WTC11 (cell line): ENCODE results near the gene FGFBP2. TPM values are rescaled to one million over a fixed set of nuclear protein-coding genes. Genes with fewer than 3 reads are reported as not detected.
"Not testable (repeated sequence)": the region's sequence is repeated elsewhere in the genome, so short reads cannot be mapped to it uniquely, and the experiment has no call there.

Experiments
- ATAC-seq: fragments of 200-7000 bp; cut with Tn5 transposase; 2 replicates; pipeline ENCODE4 v1.10.0; 2021; ENCODE audit warnings: mild to moderate bottlenecking, moderate library complexity
- CTCF ChIA-PET: fragments of 300-600 bp; sonication (Branson Sonifier 250); formaldehyde crosslinking; loops from one replicate; lab custom pipeline; 2021; ENCODE audit warnings: antibody characterized with exemption; lab: Charles Lee
- POLR2A ChIA-PET: fragments of 350-600 bp; sonication (Branson Sonifier 250); formaldehyde crosslinking; loops from one replicate; lab custom pipeline; 2021; ENCODE audit warnings: antibody characterized with exemption; lab: Charles Lee
- DNase-seq: peaks from one replicate; pipeline ENCODE4 v3.0.0; 2021; ENCODE audit warnings: low spot score
- H3K27ac Mint-ChIP-seq: 2 replicates; pipeline ENCODE4 v1.8.0; 2021; ENCODE audit warnings: mixed read lengths
- H3K27me3 Mint-ChIP-seq: 2 replicates; pipeline ENCODE4 v1.8.0; 2021; ENCODE audit warnings: low read depth, mild to moderate bottlenecking, moderate library complexity, mixed read lengths
- H3K36me3 Mint-ChIP-seq: 2 replicates; pipeline ENCODE4 v1.8.0; 2021; ENCODE audit warnings: mixed read lengths
- H3K4me1 Mint-ChIP-seq: 2 replicates; pipeline ENCODE4 v1.8.0; 2022; ENCODE audit warnings: mixed read lengths
- H3K4me3 Mint-ChIP-seq: 2 replicates; pipeline ENCODE4 v1.8.0; 2021; ENCODE audit warnings: mild to moderate bottlenecking, moderate library complexity, mixed read lengths
- H3K9me3 Mint-ChIP-seq: 2 replicates; pipeline ENCODE4 v1.8.0; 2021; ENCODE audit warnings: mixed read lengths
- CREB1 ChIP-seq: sonication (generic); formaldehyde crosslinking; IDR thresholded peaks from 2 replicates; pipeline ENCODE4 v1.8.0; 2023; ENCODE audit warnings: mild to moderate bottlenecking, missing genetic modification reagents
- E2F1 ChIP-seq: sonication (generic); formaldehyde crosslinking; IDR thresholded peaks from 2 replicates; pipeline ENCODE4 v1.8.0; 2022; ENCODE audit warnings: mild to moderate bottlenecking, missing genetic modification reagents
- EMX1 ChIP-seq: fragments of 250-450 bp; sonication (Bioruptor Pico); IDR thresholded peaks from 2 replicates; pipeline ENCODE4 v1.8.0; 2021; ENCODE audit warnings: mild to moderate bottlenecking
- FOXJ3 ChIP-seq: sonication (generic); formaldehyde crosslinking; IDR thresholded peaks from 2 replicates; pipeline ENCODE4 v1.9.0; 2021; ENCODE audit warnings: missing genetic modification reagents, mild to moderate bottlenecking, borderline replicate concordance
- GABPB1 ChIP-seq: sonication (generic); formaldehyde crosslinking; IDR thresholded peaks from 2 replicates; pipeline ENCODE4 v1.8.1; 2023; ENCODE audit warnings: mild to moderate bottlenecking, missing genetic modification reagents
- IRF1 ChIP-seq: sonication (generic); formaldehyde crosslinking; IDR thresholded peaks from 2 replicates; pipeline ENCODE4 v1.8.0; 2023; ENCODE audit warnings: missing genetic modification reagents
- KAT7 ChIP-seq: sonication (generic); formaldehyde crosslinking; IDR thresholded peaks from 2 replicates; pipeline ENCODE4 v1.8.1; 2023; ENCODE audit warnings: missing genetic modification reagents, mild to moderate bottlenecking, borderline replicate concordance
- NR2C2 ChIP-seq: sonication (generic); formaldehyde crosslinking; IDR thresholded peaks from 2 replicates; pipeline ENCODE4 v1.8.0; 2022; ENCODE audit warnings: mild to moderate bottlenecking, missing genetic modification reagents
- RORB ChIP-seq: fragments of 250-450 bp; sonication (Bioruptor Pico); IDR thresholded peaks from 2 replicates; pipeline ENCODE4 v1.9.0; 2021; ENCODE audit warnings: mild to moderate bottlenecking
- ZNF232 ChIP-seq: sonication (generic); formaldehyde crosslinking; IDR thresholded peaks from 2 replicates; pipeline ENCODE4 v1.8.0; 2022; ENCODE audit warnings: mild to moderate bottlenecking, missing genetic modification reagents
- ZNF512 ChIP-seq: sonication (generic); formaldehyde crosslinking; IDR thresholded peaks from 2 replicates; pipeline ENCODE4 v1.8.1; 2022; ENCODE audit warnings: missing genetic modification reagents, borderline replicate concordance
- ZNF671 ChIP-seq: fragments of 250-450 bp; sonication (Bioruptor Pico); IDR thresholded peaks from 2 replicates; pipeline ENCODE4 v1.8.0; 2021; ENCODE audit warnings: mild to moderate bottlenecking
- total RNA-seq: library from RNA; stranded (reverse); gene quantifications from 3 replicates; pipeline ENCODE4 v1.2.3, GENCODE V29; 2021
- TF ChIP-seq, protein P1 (sequence below): fragments of 250-450 bp; sonication (Bioruptor Pico); IDR thresholded peaks from 2 replicates; pipeline ENCODE4 v1.9.0; 2021; ENCODE audit warnings: moderate library complexity, mild to moderate bottlenecking, inconsistent platforms, borderline replicate concordance
- TF ChIP-seq, protein P2 (sequence below): sonication (generic); formaldehyde crosslinking; IDR thresholded peaks from 2 replicates; pipeline ENCODE4 v1.8.1; 2022; ENCODE audit warnings: mild to moderate bottlenecking, moderate library complexity, missing genetic modification reagents
- TF ChIP-seq, protein P3 (sequence below): sonication (generic); formaldehyde crosslinking; IDR thresholded peaks from 2 replicates; pipeline ENCODE4 v1.8.1; 2023; ENCODE audit warnings: mild to moderate bottlenecking, missing genetic modification reagents, borderline replicate concordance
- TF ChIP-seq, protein P4 (sequence below): fragments of 200-600 bp; IDR thresholded peaks from 2 replicates; pipeline ENCODE4 v1.8.0; 2022; ENCODE audit warnings: antibody characterized with exemption
- TF ChIP-seq, protein P5 (sequence below): sonication (generic); formaldehyde crosslinking; IDR thresholded peaks from 2 replicates; pipeline ENCODE4 v1.8.0; 2022; ENCODE audit warnings: mild to moderate bottlenecking, missing genetic modification reagents
- TF ChIP-seq, protein P6 (sequence below): fragments of 250-450 bp; sonication (Bioruptor Pico); IDR thresholded peaks from 2 replicates; pipeline ENCODE4 v1.8.0; 2021; ENCODE audit warnings: mild to moderate bottlenecking
- TF ChIP-seq, protein P7 (sequence below): sonication (generic); formaldehyde crosslinking; IDR thresholded peaks from 2 replicates; pipeline ENCODE4 v1.8.0; 2022; ENCODE audit warnings: mild to moderate bottlenecking, missing genetic modification reagents

Gene FGFBP2
- total RNA-seq, 1 experiment from 2014 or later = 0.24 TPM

GRCh38 chr4:15917297-15917696 lies 45.7 kb downstream of the FGFBP2 start (continued):
- TF ChIP-seq ZNF512 (CRISPR knock-in tag) (no peak), IRF1 (CRISPR knock-in tag) (no peak), RORB (CRISPR knock-in tag) (no peak), ZNF232 (CRISPR knock-in tag) (no peak), CREB1 (no peak), E2F1 (CRISPR knock-in tag) (no peak)
- TF ChIP-seq, protein P1, sequence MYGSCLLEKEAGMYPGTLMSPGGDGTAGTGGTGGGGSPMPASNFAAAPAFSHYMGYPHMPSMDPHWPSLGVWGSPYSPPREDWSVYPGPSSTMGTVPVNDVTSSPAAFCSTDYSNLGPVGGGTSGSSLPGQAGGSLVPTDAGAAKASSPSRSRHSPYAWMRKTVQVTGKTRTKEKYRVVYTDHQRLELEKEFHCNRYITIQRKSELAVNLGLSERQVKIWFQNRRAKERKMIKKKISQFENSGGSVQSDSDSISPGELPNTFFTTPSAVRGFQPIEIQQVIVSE = no peak
- TF ChIP-seq, protein P2, sequence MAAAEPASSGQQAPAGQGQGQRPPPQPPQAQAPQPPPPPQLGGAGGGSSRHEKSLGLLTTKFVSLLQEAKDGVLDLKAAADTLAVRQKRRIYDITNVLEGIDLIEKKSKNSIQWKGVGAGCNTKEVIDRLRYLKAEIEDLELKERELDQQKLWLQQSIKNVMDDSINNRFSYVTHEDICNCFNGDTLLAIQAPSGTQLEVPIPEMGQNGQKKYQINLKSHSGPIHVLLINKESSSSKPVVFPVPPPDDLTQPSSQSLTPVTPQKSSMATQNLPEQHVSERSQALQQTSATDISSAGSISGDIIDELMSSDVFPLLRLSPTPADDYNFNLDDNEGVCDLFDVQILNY (CRISPR knock-in tag) = no peak
- TF ChIP-seq, protein P3, sequence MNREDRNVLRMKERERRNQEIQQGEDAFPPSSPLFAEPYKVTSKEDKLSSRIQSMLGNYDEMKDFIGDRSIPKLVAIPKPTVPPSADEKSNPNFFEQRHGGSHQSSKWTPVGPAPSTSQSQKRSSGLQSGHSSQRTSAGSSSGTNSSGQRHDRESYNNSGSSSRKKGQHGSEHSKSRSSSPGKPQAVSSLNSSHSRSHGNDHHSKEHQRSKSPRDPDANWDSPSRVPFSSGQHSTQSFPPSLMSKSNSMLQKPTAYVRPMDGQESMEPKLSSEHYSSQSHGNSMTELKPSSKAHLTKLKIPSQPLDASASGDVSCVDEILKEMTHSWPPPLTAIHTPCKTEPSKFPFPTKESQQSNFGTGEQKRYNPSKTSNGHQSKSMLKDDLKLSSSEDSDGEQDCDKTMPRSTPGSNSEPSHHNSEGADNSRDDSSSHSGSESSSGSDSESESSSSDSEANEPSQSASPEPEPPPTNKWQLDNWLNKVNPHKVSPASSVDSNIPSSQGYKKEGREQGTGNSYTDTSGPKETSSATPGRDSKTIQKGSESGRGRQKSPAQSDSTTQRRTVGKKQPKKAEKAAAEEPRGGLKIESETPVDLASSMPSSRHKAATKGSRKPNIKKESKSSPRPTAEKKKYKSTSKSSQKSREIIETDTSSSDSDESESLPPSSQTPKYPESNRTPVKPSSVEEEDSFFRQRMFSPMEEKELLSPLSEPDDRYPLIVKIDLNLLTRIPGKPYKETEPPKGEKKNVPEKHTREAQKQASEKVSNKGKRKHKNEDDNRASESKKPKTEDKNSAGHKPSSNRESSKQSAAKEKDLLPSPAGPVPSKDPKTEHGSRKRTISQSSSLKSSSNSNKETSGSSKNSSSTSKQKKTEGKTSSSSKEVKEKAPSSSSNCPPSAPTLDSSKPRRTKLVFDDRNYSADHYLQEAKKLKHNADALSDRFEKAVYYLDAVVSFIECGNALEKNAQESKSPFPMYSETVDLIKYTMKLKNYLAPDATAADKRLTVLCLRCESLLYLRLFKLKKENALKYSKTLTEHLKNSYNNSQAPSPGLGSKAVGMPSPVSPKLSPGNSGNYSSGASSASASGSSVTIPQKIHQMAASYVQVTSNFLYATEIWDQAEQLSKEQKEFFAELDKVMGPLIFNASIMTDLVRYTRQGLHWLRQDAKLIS (CRISPR knock-in tag) = no peak

DNA sequence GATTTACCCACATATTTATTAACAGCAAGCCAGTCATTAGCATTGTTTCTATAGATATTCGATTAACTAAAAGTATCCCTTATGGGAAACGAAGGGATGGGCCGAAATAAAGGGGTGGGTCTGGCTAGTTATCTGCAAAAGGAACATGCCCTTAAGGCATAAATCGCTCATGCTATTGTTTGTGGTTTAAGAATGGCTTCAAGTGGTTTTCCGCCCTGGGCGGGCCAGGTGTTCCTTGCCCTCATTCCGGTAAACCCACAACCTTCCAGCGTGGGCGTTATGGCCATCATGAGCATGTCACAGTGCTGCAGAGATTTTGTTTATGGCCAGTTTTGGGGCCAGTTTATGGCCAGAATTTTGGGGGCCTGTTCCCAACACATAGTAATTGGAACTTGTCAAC lies 46.6 kb downstream of the FGFBP2 start:
- CTCF ChIA-PET, H3K27ac Mint-ChIP-seq, H3K4me1 Mint-ChIP-seq, DNase-seq, POLR2A ChIA-PET, ATAC-seq, H3K27me3 Mint-ChIP-seq, H3K4me3 Mint-ChIP-seq: not testable (repeated sequence)
- peaks cover 27% of the 10 kb centered on the region for H3K9me3 Mint-ChIP-seq
- H3K36me3 Mint-ChIP-seq = peaks cover 16% of the 10 kb centered on the region

DNA sequence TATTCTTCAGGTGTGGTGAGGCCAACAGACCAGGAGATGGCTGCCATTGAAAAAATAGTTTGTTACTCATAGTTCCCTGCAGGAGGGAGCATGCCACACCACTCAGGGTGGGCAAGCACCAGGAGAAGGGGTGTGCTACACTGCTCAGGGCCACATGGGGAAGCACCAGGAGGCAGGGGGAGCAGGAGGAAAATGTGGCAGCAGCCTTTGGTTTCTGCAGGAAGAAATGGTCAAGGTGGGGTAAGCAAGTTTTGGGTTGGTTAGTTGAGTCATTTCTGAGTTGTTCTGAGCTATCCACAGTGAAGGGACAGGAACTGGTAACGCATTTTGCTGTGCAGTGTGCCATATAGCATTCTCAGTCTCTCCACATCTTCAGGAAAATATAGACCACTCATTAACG lies 48.2 kb downstream of the FGFBP2 start:
- Mint-ChIP-seq H3K36me3 (peaks cover 16% of the 10 kb centered on the region), H3K4me3 (no peak overlapping the region), H3K27ac (no peak overlapping the region), H3K4me1 (no peaks in the 10 kb centered on the region), H3K9me3 (peaks cover 27% of the 10 kb centered on the region), H3K27me3 (no peaks in the 10 kb centered on the region; the same call in 1 of the 2 replicates)
- ATAC-seq (no peak), DNase-seq (no peak)
- POLR2A ChIA-PET = no interaction called here
- CTCF ChIA-PET = no interaction called here
- TF ChIP-seq, protein P4, sequence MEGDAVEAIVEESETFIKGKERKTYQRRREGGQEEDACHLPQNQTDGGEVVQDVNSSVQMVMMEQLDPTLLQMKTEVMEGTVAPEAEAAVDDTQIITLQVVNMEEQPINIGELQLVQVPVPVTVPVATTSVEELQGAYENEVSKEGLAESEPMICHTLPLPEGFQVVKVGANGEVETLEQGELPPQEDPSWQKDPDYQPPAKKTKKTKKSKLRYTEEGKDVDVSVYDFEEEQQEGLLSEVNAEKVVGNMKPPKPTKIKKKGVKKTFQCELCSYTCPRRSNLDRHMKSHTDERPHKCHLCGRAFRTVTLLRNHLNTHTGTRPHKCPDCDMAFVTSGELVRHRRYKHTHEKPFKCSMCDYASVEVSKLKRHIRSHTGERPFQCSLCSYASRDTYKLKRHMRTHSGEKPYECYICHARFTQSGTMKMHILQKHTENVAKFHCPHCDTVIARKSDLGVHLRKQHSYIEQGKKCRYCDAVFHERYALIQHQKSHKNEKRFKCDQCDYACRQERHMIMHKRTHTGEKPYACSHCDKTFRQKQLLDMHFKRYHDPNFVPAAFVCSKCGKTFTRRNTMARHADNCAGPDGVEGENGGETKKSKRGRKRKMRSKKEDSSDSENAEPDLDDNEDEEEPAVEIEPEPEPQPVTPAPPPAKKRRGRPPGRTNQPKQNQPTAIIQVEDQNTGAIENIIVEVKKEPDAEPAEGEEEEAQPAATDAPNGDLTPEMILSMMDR = no peak
- TF ChIP-seq ZNF671 = no peak
- no peak for TF ChIP-seq KAT7 (CRISPR knock-in tag)
- no peak for TF ChIP-seq EMX1 (CRISPR knock-in tag)
- no peak for TF ChIP-seq FOXJ3 (CRISPR knock-in tag)
- TF ChIP-seq, protein P5, sequence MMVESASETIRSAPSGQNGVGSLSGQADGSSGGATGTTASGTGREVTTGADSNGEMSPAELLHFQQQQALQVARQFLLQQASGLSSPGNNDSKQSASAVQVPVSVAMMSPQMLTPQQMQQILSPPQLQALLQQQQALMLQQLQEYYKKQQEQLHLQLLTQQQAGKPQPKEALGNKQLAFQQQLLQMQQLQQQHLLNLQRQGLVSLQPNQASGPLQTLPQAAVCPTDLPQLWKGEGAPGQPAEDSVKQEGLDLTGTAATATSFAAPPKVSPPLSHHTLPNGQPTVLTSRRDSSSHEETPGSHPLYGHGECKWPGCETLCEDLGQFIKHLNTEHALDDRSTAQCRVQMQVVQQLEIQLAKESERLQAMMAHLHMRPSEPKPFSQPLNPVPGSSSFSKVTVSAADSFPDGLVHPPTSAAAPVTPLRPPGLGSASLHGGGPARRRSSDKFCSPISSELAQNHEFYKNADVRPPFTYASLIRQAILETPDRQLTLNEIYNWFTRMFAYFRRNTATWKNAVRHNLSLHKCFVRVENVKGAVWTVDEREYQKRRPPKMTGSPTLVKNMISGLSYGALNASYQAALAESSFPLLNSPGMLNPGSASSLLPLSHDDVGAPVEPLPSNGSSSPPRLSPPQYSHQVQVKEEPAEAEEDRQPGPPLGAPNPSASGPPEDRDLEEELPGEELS = no peak
- TF ChIP-seq GABPB1 (CRISPR knock-in tag) = no peak
- TF ChIP-seq, protein P6, sequence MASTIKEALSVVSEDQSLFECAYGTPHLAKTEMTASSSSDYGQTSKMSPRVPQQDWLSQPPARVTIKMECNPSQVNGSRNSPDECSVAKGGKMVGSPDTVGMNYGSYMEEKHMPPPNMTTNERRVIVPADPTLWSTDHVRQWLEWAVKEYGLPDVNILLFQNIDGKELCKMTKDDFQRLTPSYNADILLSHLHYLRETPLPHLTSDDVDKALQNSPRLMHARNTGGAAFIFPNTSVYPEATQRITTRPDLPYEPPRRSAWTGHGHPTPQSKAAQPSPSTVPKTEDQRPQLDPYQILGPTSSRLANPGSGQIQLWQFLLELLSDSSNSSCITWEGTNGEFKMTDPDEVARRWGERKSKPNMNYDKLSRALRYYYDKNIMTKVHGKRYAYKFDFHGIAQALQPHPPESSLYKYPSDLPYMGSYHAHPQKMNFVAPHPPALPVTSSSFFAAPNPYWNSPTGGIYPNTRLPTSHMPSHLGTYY = no peak
- no peak for TF ChIP-seq NR2C2 (CRISPR knock-in tag)
- TF ChIP-seq, protein P7, sequence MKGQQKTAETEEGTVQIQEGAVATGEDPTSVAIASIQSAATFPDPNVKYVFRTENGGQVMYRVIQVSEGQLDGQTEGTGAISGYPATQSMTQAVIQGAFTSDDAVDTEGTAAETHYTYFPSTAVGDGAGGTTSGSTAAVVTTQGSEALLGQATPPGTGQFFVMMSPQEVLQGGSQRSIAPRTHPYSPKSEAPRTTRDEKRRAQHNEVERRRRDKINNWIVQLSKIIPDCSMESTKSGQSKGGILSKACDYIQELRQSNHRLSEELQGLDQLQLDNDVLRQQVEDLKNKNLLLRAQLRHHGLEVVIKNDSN (CRISPR knock-in tag) = no peak
